HUES6 (cell line): ENCODE results near the gene KLHL30.

Experiments
- H3K27ac ChIP-seq: 2 replicates; pipeline ENCODE4 v1.7.0; 2013; ENCODE audit warnings: low read depth, mild to moderate bottlenecking, low read length, inconsistent platforms
- H3K27me3 ChIP-seq: 2 replicates; pipeline ENCODE4 v1.6.1; 2013; ENCODE audit warnings: low read length; ENCODE audit not compliant: control insufficient read depth, insufficient read depth
- H3K36me3 ChIP-seq: 2 replicates; pipeline ENCODE4 v1.6.1; 2013; ENCODE audit warnings: low read length; ENCODE audit not compliant: control insufficient read depth, insufficient read depth
- H3K4me1 ChIP-seq: 2 replicates; pipeline ENCODE4 v1.6.1; 2013; ENCODE audit warnings: low read length; ENCODE audit not compliant: control insufficient read depth, insufficient read depth
- H3K4me3 ChIP-seq: 2 replicates; pipeline ENCODE4 v1.5.1; 2013; ENCODE audit warnings: low read depth, low read length
- H3K9ac ChIP-seq: one replicate; pipeline ENCODE4 v1.6.1; 2013; ENCODE audit warnings: mild to moderate bottlenecking, low read length
- H3K9me3 ChIP-seq: 2 replicates; pipeline ENCODE4 v1.6.1; 2013; ENCODE audit warnings: low read depth, low read length; ENCODE audit not compliant: control insufficient read depth, insufficient read depth

The KLHL30 gene

GRCh38 chr2:238123991-238124470, 14.4 kb upstream of the KLHL30 start:
- Histone ChIP-seq H3K36me3 (no peaks in the 10 kb centered on the region), H3K27me3 (peaks cover 13% of the 10 kb centered on the region; the same call in 1 of the 2 replicates), H3K4me3 (no peak overlapping the region), H3K27ac (no peak overlapping the region), H3K9ac (no peak overlapping the region), H3K9me3 (peaks cover 5% of the 10 kb centered on the region; the same call in 1 of the 2 replicates), H3K4me1 (peaks cover 5% of the 10 kb centered on the region; the same call in 1 of the 2 replicates)

GRCh38 chr2:238124488-238125126, 13.9 kb upstream of the KLHL30 start:
- no peak overlapping the region for H3K9ac ChIP-seq

GRCh38 chr2:238125127-238125885, 13.2 kb upstream of the KLHL30 start:
- no peak overlapping the region for H3K27ac ChIP-seq
- H3K9me3 ChIP-seq: peaks cover 5% of the 10 kb centered on the region; the same call in 1 of the 2 replicates
- no peak overlapping the region for H3K9ac ChIP-seq
- peaks cover 5% of the 10 kb centered on the region; the same call in 1 of the 2 replicates for H3K4me1 ChIP-seq
- no peaks in the 10 kb centered on the region for H3K36me3 ChIP-seq
- H3K27me3 ChIP-seq: peaks cover under 1% of the 10 kb centered on the region; the same call in 1 of the 2 replicates
- no peak overlapping the region for H3K4me3 ChIP-seq

More at GRCh38 chr2:238124488-238125126, 13.9 kb upstream of the KLHL30 start:
- peaks cover 5% of the 10 kb centered on the region; the same call in 1 of the 2 replicates for H3K9me3 ChIP-seq
- no peak overlapping the region for H3K27ac ChIP-seq
- no peak overlapping the region for H3K4me3 ChIP-seq
- peaks cover 7% of the 10 kb centered on the region; the same call in 1 of the 2 replicates for H3K27me3 ChIP-seq
- no peaks in the 10 kb centered on the region for H3K36me3 ChIP-seq
- H3K4me1 ChIP-seq: peaks cover 5% of the 10 kb centered on the region; the same call in 1 of the 2 replicates

- Histone ChIP-seq H3K36me3 (no peaks in the 10 kb centered on the region), H3K4me1 (peaks cover 5% of the 10 kb centered on the region; the same call in 1 of the 2 replicates), H3K27me3 (no peaks in the 10 kb centered on the region)
Observed at GRCh38 chr2:238126338-238126737, 12.1 kb upstream of the KLHL30 start.

GRCh38 chr2:238126775-238127164, 11.7 kb upstream of the KLHL30 start:
- Histone ChIP-seq H3K27ac (no peak overlapping the region), H3K9me3 (peaks cover 5% of the 10 kb centered on the region; the same call in 1 of the 2 replicates), H3K4me1 (peaks cover 5% of the 10 kb centered on the region; the same call in 1 of the 2 replicates), H3K4me3 (no peak overlapping the region), H3K27me3 (no peaks in the 10 kb centered on the region), H3K9ac (no peak overlapping the region), H3K36me3 (no peaks in the 10 kb centered on the region)

More at GRCh38 chr2:238126338-238126737, 12.1 kb upstream of the KLHL30 start:
- Histone ChIP-seq H3K9ac (no peak overlapping the region), H3K27ac (no peak overlapping the region), H3K4me3 (no peak overlapping the region), H3K9me3 (peaks cover 5% of the 10 kb centered on the region; the same call in 1 of the 2 replicates)

- Histone ChIP-seq H3K9ac (no peak overlapping the region), H3K4me1 (peaks cover 5% of the 10 kb centered on the region; the same call in 1 of the 2 replicates), H3K27ac (no peak overlapping the region)
Observed at GRCh38 chr2:238127165-238128060, 11.1 kb upstream of the KLHL30 start.

GRCh38 chr2:238128061-238128440, 10.4 kb upstream of the KLHL30 start:
- no peak overlapping the region for H3K9ac ChIP-seq
- H3K4me3 ChIP-seq: no peak overlapping the region
- no peaks in the 10 kb centered on the region for H3K36me3 ChIP-seq
- H3K27me3 ChIP-seq: no peaks in the 10 kb centered on the region
- H3K9me3 ChIP-seq: peaks cover 5% of the 10 kb centered on the region; the same call in 1 of the 2 replicates
- peaks cover 5% of the 10 kb centered on the region; the same call in 1 of the 2 replicates for H3K4me1 ChIP-seq
- no peak overlapping the region for H3K27ac ChIP-seq

More at GRCh38 chr2:238127165-238128060, 11.1 kb upstream of the KLHL30 start:
- Histone ChIP-seq H3K4me3 (no peak overlapping the region), H3K27me3 (no peaks in the 10 kb centered on the region), H3K36me3 (no peaks in the 10 kb centered on the region), H3K9me3 (peaks cover 5% of the 10 kb centered on the region; the same call in 1 of the 2 replicates)

- Histone ChIP-seq H3K27ac (no peak overlapping the region), H3K36me3 (no peaks in the 10 kb centered on the region), H3K4me1 (peaks cover 5% of the 10 kb centered on the region; the same call in 1 of the 2 replicates), H3K9ac (no peak overlapping the region), H3K4me3 (no peak overlapping the region), H3K9me3 (peaks cover 5% of the 10 kb centered on the region; the same call in 1 of the 2 replicates), H3K27me3 (no peaks in the 10 kb centered on the region)
Observed at GRCh38 chr2:238128534-238129001, 9.9 kb upstream of the KLHL30 start.

- Histone ChIP-seq H3K9ac (no peak overlapping the region), H3K4me1 (peaks cover 5% of the 10 kb centered on the region; the same call in 1 of the 2 replicates), H3K27me3 (no peaks in the 10 kb centered on the region), H3K4me3 (no peak overlapping the region), H3K27ac (no peak overlapping the region), H3K36me3 (no peaks in the 10 kb centered on the region), H3K9me3 (peaks cover 5% of the 10 kb centered on the region; the same call in 1 of the 2 replicates)
Observed at GRCh38 chr2:238129166-238130010, 9.1 kb upstream of the KLHL30 start.
